GM19099 (cell line): Measurements from ENCODE around the gene PLA2G1B.

ENCODE experiments used
- POLR2A ChIP-seq: IDR thresholded peaks from 3 replicates; pipeline ENCODE4 v1.6.1; 2011; ENCODE audit warnings: low read depth; ENCODE audit not compliant: insufficient read length; ENCODE audit errors: extremely low read depth

Gene PLA2G1B

GRCh38 chr12:120327593-120327992 is at the start of gene PLA2G1B:
Gene PLA2G1B, minus strand, starts transcription at chr12:120327779. Its CDS starts 26 bp downstream, at chr12:120327753.
- TF ChIP-seq POLR2A: no peak

GRCh38 chr12:120376934-120377572 is 49.5 kb upstream of the PLA2G1B start:
- TF ChIP-seq POLR2A: no peak

GRCh38 chr12:120376416-120376815 is 48.8 kb upstream of the PLA2G1B start:
- TF ChIP-seq POLR2A: no peak

- TF ChIP-seq POLR2A: no peak
Observed at GRCh38 chr12:120376009-120376408, 48.4 kb upstream of the PLA2G1B start.

GRCh38 chr12:120373683-120374082 is 46.1 kb upstream of the PLA2G1B start:
- TF ChIP-seq POLR2A: no peak

GRCh38 chr12:120370343-120371243 is 43.0 kb upstream of the PLA2G1B start:
- TF ChIP-seq POLR2A: no peak

- no peak for TF ChIP-seq POLR2A
Observed at GRCh38 chr12:120369603-120370342, 42.2 kb upstream of the PLA2G1B start.

GRCh38 chr12:120368789-120369602 is 41.4 kb upstream of the PLA2G1B start, which contains the start of gene MSI1:
Gene MSI1, minus strand, starts transcription at chr12:120369164. Its CDS starts 73 bp downstream, at chr12:120369091.
- no peak for TF ChIP-seq POLR2A

GRCh38 chr12:120367924-120368788 is 40.6 kb upstream of the PLA2G1B start:
- no peak for TF ChIP-seq POLR2A

- TF ChIP-seq POLR2A: no peak
Observed at GRCh38 chr12:120367233-120367923, 39.8 kb upstream of the PLA2G1B start.

GRCh38 chr12:120366845-120367232 is 39.3 kb upstream of the PLA2G1B start:
- TF ChIP-seq POLR2A: no peak

- TF ChIP-seq POLR2A: no peak
Observed at GRCh38 chr12:120366341-120366705, 38.7 kb upstream of the PLA2G1B start.

- TF ChIP-seq POLR2A: no peak
Observed at GRCh38 chr12:120365675-120366340, 38.2 kb upstream of the PLA2G1B start.

GRCh38 chr12:120364487-120364886 is 36.9 kb upstream of the PLA2G1B start:
- TF ChIP-seq POLR2A: no peak
